Measurements from ENCODE around the gene SLC1A2.

DNA sequence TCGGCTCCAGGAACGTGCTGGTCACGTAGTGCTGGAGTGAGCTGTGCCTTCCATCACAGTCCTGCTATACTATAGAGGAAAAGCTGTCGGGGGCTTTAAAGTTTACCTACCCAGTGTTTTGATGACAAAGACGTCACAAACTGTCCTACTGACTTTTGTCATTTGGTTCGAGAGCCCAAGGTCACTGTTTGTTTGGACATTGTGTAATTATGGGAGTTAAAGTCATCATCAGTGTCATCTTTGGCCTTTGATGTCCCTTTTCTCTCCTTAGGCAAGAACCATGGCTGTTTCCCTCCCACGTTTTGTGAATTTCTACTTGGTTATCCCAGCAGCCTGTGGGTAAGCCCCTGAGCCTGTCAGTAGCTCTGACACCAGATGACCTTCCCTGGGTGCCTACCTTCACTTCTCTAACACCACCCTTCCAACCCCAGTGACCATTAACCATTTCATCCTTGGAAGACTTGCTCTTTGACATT lies 59.3 kb downstream of the SLC1A2 start:
- TF ChIP-seq, protein P1, sequence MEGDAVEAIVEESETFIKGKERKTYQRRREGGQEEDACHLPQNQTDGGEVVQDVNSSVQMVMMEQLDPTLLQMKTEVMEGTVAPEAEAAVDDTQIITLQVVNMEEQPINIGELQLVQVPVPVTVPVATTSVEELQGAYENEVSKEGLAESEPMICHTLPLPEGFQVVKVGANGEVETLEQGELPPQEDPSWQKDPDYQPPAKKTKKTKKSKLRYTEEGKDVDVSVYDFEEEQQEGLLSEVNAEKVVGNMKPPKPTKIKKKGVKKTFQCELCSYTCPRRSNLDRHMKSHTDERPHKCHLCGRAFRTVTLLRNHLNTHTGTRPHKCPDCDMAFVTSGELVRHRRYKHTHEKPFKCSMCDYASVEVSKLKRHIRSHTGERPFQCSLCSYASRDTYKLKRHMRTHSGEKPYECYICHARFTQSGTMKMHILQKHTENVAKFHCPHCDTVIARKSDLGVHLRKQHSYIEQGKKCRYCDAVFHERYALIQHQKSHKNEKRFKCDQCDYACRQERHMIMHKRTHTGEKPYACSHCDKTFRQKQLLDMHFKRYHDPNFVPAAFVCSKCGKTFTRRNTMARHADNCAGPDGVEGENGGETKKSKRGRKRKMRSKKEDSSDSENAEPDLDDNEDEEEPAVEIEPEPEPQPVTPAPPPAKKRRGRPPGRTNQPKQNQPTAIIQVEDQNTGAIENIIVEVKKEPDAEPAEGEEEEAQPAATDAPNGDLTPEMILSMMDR (conservative IDR thresholded peaks at IDR 0.05; ENCODE audit: low read depth, low read length): no peak
- TF ChIP-seq EZH2 (IDR thresholded peaks at IDR 0.05; ENCODE audit: borderline replicate concordance, low read depth, low read length, poor library complexity, severe bottlenecking): no peak
